NOMO-1 (cell line): ENCODE results near the gene DCK.

ENCODE experiments used
- DNase-seq, 2 experiments: peaks; one replicate each; lab custom pipeline; 2025; ENCODE audit not compliant: unreplicated experiment in 2 of 2; lab: John Stamatoyannopoulos, UW

The DCK gene

DNA sequence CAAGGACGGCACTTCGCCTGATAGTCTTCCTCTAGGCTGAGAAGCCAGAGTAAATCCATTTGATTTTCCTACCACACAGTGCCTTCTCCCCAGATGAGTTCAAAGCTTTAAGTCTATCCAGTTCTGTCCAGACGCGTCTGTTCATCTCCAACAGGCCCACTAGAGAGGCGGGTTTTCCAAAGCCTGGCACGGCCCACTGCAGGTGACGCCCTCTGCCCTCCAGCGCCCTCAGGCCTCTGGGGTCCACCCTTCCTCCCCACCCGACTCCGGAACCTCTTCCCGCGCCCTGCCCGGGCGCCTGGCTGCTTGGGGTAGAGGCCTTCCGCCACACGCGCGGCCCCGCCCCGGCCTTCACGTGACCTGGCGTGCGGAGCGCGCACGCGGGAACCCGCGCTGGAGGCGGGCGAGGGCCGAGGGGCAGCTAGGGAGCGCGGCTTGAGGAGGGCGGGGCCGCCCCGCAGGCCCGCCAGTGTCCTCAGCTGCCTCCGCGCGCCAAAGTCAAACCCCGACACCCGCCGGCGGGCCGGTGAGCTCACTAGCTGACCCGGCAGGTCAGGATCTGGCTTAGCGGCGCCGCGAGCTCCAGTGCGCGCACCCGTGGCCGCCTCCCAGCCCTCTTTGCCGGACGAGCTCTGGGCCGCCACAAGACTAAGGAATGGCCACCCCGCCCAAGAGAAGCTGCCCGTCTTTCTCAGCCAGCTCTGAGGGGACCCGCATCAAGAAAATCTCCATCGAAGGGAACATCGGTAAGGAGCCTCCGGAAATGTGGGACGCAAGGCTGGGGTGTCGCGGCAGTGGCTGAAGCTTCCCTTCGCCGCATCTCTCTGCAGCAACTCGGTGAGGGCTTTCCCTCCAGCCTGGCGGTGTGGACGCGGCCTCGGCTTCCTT, at the start of gene DCK:
Gene DCK, plus strand, starts transcription at position 469 of the 888 bp plus-strand sequence. Its CDS starts 187 bp downstream, at position 656.
- peak; percentile 85 to 96 for DNase-seq

DNA sequence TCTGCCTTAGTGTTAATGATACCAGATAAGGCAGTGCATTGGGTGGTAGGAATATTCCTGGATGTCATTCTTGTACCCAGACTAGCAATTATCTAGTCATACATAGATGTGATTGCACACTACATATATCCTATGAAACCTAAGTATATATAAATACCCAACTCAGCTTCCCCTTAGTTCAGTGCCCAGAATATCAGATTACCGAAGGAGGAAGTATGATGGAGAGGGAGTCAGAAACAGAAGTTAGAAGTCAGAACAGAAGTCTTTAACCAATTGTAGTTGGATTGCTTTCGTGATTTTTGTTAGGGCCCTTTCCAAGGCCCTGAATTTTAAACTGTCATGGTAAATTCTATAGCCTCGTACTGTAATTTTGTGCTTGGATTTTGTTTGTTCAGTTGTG, 48.4 kb upstream of the DCK start:
- peak; percentile 69 to 92 for DNase-seq

DNA sequence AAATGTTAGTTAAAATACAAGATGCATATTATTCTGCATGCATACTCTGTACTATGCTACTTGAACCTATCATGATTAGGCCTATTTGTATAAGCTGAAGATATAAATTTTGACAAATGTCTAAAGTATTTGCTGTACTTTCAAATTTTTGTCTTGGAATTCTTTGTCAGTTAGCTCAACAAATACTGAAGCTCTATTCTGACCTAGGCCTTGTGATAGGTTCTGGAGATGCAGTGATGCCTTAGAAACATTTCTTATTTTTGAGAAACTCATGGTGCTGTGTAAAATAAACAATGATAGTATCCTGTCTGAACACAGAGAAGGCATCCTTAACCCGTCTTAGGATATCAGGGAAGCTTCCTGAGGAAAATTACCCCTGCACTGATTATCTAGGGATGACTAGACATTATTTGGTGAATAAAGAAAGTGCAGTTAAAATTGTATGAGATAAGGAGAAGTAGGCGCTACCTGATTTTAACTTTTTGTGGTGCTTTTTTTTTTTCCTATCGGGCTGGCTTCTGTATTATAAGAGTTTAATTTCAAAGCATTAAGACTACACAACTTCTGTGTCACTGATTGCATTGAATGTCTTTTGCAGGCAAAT, 47.9 kb upstream of the DCK start:
- DNase-seq = no peak

DNA sequence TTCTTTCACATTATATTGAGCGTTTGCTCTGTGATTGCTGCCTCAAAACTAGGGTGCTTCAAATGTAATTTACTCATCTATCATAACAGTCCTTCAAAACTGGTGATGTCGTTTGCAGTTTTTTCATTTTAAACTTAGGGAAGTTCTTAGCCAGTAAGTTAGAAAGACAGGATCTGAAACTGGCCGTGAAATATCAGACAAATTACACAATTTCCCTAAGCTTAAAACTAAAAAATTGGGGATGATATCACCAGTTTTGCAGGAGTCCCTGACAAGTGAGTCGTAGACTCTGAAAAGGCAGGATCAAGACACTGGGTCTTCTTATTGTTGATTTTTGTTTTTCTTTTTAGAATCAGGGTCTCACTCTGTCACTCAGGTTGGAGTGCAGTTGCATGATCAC, 46.5 kb upstream of the DCK start:
- peak; percentile 66 to 71 for DNase-seq

DNA sequence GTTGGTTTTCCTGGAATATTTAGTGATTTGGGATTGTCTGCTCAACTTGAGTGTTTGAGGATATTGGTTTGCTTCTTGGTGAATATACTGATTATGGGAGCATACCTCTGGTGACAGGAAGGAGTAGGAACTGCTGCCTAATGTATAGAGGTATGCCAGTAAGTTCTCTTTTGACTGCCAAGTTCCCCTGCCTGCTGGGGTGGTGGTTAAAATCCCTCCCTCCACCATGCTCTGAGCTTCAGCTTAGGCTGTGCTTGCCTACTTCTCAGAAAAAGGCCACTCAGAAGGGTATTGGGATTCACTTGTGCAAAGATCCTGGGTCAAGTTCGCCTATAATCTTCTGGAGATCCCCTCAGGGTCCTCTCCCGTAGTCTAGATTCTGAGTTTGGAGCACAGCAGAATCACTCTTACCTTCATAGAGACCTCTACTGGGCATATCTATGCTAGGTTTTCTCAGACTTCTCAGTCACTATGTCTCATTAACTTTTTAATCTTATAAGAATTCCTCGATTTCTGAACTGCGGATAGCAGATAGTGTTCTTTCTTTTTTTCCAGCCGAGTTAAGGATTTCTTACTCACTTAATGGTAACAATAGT, 44.7 kb upstream of the DCK start:
- DNase-seq = peak; percentile 22 to 29

DNA sequence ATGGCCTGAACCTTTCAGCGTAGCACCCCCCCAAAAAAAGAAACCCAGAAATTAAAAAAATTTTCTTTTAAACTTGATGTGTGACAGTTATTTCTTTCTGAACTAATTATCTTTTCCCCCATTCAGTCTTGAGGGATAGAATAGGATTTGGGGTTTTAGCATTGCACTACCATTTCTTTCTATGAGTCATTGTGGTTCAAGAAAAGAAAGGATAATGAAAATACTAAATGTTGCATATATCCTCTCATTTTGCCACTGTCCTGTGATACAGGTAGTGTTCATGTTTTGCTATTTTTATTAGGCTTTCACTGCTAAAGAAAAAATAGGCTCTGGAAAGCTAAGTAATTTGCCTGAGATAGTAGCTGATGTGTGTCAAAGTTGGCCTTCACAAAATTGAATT, 39.4 kb upstream of the DCK start:
- peak in 1 of 2 experiments; percentile 36 for DNase-seq

DNA sequence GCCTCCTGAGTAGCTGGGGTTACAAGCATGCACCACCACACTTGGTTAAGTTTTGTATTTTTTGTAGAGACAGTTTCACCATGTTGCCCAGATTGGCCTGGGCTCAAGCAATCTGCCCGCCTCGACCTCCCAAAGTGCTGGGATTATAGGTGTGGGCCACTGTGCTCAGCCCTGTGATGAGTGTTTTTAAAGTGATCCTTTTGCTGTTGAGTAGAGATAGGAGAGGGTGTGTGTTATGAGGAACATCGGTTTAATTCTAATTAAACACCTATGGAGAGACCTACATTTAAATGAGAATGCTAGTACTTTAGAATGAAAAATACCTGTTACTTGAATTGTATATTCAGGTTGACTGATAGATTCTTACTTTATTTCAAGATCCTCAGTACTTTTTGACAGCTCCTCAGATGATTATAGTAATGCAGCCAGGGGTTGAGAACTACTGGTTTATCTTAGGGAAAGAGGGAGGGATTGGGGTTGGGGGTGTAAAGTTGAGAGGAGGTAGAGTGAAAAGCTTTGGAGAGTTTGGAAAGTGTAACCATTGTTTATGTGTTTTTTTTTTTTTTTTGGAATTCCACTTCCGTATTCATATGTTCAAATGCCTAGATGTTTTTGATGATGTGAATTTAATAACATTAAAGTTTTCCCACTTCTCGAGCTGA, 36.8 kb upstream of the DCK start:
- DNase-seq = no peak

DNA sequence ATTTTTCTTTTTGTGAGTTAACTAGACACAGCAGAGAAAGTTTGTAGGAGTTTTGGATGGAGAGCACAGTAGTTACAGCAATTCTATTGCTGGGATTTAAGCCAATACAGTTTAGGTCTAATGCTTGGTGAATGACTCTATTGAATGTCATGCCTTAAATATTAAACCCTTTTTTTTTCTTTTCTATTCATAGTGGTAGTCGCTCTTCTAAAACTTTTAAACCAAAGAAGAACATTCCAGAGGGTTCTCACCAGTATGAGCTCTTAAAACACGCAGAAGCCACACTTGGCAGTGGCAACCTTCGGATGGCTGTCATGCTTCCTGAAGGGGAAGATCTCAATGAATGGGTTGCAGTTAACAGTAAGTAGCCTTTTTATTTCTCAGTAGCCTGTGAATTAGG, 34.8 kb upstream of the DCK start:
- DNase-seq = no peak

DNA sequence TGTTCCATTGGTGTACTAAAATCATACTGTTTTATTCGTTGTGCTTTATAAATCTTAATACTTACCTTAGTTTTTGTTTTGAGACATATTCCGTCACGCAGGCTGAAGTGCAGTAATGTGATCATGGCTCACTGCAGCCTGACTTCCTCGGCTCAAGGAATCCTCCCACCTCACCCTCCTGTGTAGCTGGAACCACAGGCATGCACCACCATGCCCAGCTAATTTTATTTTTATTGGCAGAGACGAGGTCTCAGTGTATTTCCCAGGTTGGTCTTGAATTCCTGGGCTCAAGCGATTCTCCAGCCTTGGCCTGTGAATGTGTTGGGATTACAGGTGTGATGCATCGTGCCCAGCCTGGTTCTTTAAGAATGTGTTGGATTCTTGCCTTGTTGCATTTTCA, 24.4 kb upstream of the DCK start:
- no peak for DNase-seq

DNA sequence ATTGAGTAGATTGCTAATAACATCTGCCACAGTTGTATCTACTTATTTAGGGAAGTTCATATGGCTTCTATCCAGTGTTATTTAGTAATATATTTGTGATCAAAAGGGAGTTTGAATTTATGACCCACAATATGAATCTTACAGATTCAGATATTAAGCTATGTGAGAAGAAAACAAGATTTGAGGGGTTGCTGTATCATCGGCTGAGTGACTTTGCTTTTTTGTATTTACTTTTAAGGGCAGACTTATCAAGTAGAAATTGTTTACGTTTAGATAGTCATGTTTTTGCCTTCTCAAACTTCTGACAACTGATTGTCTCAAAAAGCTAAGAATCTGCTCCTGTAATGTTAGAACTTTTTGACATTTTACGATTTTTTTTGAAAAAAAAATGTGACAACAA, 17.2 kb upstream of the DCK start:
- DNase-seq = no peak

DNA sequence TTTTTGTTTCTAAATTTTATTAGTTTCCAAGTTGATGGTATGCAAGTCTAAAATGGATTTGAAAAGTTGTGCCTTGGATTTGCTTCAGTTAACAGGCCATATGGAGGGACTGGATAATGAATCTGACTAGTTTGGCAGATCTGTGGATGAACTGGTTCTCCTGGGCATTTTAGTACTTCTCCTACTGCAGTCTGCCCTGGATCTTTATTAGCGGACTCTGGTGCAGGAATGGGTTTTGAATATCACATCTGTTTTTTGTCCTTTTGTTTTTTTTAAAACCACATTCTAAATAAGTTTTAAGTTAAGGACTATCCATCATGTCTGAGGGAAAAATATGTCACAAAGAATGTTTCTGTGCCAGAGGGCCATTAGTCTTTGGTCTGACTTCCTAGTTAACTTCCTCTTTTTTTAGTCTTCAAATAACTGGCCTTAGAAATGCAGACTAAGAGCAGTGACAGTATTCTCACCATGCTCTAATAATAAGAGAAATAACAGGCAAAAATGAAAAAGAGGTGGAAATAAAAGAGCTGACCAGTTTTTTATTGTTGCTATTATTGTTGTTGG, 13.9 kb upstream of the DCK start:
- peak; percentile 40 to 87 for DNase-seq

DNA sequence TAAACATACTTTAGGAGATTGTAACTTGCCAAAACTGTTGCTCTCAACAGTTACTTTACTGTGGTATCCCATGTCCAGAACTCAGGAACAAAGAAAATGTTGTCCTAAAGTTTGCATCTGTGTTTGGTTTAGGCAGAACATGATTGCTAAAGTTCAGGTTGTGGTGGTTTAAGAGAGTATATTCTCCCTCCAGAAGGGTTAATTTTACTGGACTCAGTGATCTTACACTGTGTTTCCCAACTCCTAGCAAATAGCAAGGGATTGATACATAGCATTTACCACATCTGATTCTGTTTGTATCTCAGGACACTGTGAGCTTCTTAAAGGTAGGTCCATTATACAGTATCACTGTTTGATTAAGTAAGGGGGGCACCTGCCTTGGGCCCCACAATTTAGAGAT, 13.3 kb upstream of the DCK start:
- DNase-seq = no peak

DNA sequence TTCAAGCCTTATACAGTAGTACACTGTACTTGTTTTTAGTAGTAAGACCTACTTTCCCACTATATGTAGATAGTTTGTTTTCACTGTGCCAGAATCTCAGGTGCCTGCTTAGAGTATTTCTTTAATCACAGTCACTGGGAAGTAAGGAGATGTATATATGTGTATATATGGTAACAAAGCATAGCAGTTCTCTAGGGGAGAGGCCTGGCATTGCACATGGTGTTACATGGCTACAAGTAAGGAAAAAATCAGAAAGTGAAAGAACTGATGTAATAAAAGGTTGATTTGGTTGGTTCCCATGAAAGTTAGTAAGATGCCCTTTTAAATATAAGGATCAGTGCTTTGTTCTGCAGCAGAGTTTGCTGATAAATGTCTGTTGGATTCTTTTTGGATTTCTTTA, 9.3 kb upstream of the DCK start:
- DNase-seq = no peak

DNA sequence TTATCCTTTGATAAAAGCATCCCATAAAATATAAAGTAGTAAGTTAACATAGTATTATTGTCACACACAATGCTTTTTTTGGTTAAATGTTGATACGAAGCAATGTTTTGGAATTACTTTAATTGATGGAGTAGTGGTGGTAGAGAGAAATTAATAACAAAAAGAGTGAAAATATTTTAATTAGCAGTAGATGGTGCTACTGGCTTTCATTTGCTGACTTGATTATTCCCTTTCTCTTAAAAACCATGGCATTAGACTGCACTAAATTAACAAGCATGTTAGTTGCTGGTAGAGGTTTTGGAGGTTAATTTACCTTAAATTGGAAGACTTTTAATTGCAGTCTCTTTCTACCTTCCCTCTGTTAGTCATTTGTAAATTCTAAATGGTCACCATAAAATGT, 8.9 kb upstream of the DCK start:
- no peak for DNase-seq

DNA sequence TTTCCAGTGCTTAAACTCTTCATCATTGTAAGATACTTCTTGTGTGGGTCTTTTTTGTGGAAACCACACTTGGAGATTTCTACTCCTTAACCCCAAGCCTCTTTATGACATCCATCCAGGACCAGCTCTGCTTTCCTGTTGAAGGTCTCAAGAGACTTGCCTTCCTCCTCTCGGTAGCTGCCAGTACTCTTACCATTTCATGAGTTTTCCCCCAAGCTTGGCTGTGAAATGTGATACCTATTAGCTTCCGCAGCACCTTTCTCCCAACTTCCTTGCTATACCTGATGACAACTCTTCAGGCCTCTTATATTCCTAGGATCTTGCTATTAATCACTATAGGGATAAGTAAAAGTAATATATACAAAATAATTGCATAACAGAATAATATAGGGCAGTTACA, 1.9 kb upstream of the DCK start:
- DNase-seq = no peak

DNA sequence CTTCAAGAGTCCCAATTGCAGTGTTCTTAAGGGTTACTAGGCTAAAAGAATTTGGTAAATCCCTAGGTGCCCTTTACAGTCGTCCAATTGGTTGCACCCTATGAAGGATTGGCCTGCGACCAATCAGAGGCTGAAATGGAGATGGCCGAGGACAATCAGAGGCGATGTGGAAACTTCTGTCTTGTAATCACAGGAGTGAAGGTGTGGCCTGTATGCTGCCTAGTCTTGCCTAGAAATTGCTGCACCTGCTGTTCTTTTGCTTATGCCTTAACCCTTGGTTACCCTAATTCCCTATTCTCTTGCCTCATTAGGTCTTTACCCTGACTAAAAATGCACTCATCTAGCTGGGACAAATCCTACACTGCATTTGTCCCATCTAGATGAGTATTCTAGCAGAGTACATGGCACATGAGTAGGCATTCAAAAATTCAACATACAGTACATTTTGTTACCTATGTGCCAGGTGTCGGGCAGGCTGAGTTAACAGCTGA, 1.0 kb upstream of the DCK start:
- DNase-seq = no peak

DNA sequence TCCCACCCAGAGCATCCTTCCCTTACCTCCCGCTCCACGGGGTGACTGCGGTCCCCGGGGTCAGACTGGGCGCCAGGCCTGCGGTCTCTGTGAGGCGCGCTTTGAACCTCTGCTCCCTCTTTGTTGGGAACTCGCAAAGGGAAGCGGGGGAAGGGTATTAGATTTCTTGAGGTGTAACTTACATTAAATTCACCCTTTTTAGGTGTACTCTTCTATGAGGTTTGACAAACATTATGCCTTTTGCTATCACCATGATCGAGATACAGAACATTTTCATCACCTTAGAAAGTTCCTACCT, 569 bp downstream of the DCK start:
- DNase-seq = no peak

DNA sequence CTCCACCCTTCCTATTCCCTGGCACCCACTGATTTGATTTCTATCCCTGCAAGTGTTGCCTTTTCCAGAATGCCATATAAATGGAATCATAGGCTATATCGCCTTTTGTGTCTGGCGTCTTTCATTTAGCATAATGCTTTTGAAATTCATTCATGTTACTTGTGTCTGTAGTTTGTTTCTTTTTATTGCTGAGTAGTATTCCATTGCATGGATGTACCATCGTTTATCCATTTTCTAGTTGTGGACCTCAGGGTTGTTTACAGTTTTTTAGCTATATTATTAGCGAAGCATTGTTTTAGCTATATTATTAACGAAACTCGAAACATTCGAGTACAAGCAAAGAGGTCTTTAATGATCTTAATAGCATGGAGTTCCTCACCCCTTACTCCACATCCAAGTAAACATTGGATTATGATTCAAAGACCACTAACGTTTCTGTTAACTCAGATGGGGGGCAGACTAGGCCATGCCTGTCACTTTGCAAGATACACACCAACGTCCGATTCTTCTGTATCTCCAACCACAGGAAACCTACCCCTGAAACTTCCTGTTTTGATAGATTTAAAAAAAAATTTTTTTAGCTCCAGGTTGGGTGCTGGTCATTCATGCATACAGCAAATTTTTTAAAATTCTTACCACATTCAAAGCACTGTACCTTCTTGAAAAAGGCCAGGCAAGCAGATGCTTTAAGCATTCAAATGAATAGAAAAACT, 1.1 kb downstream of the DCK start:
- peak; percentile 66 to 69 for DNase-seq

DNA sequence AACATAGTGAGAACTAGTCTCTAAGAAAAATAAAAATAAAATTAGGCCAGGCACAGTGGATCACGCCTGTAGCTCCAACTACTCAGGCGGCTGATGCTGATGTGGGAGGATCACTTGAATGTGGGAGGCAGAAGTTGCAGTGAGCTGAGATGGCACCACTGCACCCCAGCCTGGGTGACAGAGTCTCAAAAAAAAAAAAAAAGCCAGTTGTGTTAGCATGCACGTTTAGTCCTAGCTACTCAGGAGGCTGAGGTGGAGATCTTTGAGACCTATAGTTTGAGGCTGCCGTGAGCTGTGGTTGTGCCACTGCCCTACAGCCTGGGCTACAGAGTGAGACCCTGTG, 2.5 kb downstream of the DCK start:
- no peak for DNase-seq

DNA sequence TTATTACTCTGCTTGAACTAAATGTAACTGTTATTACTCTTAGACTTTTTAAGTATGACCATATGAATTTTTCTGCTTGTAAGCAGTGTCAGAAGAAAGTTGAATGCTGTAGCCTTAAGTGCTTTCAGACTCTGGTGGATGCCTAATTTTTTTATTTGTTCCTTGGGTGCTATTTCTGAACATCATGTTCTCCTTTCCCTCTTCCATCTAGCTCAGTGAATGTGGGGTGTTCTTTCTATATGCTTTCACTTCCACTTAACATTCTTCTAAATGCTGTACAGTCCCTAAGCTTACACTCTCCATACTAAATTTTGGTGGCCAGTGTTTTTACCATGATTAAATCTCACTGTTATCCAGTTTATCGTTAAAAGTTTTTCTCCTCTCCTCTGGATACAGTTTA, 3.6 kb downstream of the DCK start:
- DNase-seq = peak; percentile 8 to 48

DNA sequence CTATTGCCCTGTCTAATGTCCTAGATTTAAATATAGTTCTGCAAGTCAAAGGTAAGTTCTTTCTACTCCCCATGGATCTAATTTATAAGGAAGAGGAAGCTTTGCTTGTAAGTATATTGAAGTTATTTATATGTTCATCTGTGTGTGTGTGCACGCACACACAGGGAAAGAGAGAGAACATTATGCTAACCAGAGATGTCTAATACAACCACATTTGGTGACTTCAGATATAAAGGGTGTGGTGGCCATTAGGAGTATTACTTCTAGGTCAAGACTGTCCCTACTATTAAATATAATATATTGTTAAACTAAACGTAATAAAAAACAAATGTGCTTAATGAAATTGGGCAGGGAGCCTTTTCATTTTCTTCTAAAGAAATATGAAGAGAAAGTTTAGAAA, 4.1 kb downstream of the DCK start:
- no peak for DNase-seq
